LNCAP (cell line): ENCODE measurements around the gene PHLDB2.

ENCODE experiments used
- CTCF ChIP-seq: fragments of 450-650 bp; IDR thresholded peaks from 2 replicates; pipeline ENCODE4 v1.5.1; 2017; ENCODE audit warnings: mild to moderate bottlenecking

The PHLDB2 gene

GRCh38 chr3:111884411-111885018 lies 25.4 kb downstream of the PHLDB2 start:
- TF ChIP-seq CTCF: no peak

GRCh38 chr3:111885578-111885977 lies 26.5 kb downstream of the PHLDB2 start:
- no peak for TF ChIP-seq CTCF

GRCh38 chr3:111890051-111890580 lies 31.1 kb downstream of the PHLDB2 start:
- no peak for TF ChIP-seq CTCF

GRCh38 chr3:111892070-111892469 lies 33.0 kb downstream of the PHLDB2 start:
- TF ChIP-seq CTCF: no peak

- TF ChIP-seq CTCF: peak; percentile 71
Measured at GRCh38 chr3:111895071-111895470, 36.0 kb downstream of the PHLDB2 start.

GRCh38 chr3:111899966-111900365 lies 40.9 kb downstream of the PHLDB2 start:
- no peak for TF ChIP-seq CTCF

GRCh38 chr3:111901637-111902036 lies 42.6 kb downstream of the PHLDB2 start:
- TF ChIP-seq CTCF: no peak

- no peak for TF ChIP-seq CTCF
Measured at GRCh38 chr3:111902534-111902933, 43.5 kb downstream of the PHLDB2 start.
